Measurements from ENCODE around the gene AXIN2. TPM values are rescaled to one million over a fixed set of nuclear protein-coding genes. Genes with fewer than 3 reads are reported as not detected.

Gene AXIN2
- total and polyA plus RNA-seq, 2 donors from 2014 or later, result 1.2 to 14.0 TPM

- peak overlapping the region in 1 of 3 donors; percentile 31 for H3K9ac ChIP-seq (ENCODE audit: low read length in 3 of 3)
- DNase-seq, result no peak
- H3K27me3 ChIP-seq (ENCODE audit: control insufficient read depth, insufficient read depth, low read length), result no peaks in the 10 kb centered on the region
- H3K4me1 ChIP-seq (ENCODE audit: control insufficient read depth in 2 of 3, insufficient read depth in 2 of 3, low read depth in 1 of 3, low read length in 3 of 3), result peaks cover 7 to 23% (median 22%) of the 10 kb centered on the region in 3 donors
- H3K27ac ChIP-seq (ENCODE audit: low read depth in 2 of 2, low read length in 2 of 2), result no peak overlapping the region
- intact Hi-C loops (cut with DNase I), result no loop called here
- TF ChIP-seq CTCF (IDR thresholded peaks at IDR 0.05; ENCODE audit: borderline replicate concordance, extremely low read depth, insufficient read depth), result no peak
- peaks cover 0 to 3% (median 0%) of the 10 kb centered on the region in 3 donors for H3K36me3 ChIP-seq (ENCODE audit: control insufficient read depth in 2 of 3, insufficient read depth in 3 of 3, low read length in 3 of 3)
- no peak for FAIRE-seq
- H3K4me3 ChIP-seq (ENCODE audit: low read length in 3 of 3), result peak overlapping the region in 1 of 3 donors; percentile 66
- H3K9me3 ChIP-seq (ENCODE audit: control insufficient read depth in 2 of 3, insufficient read depth in 1 of 3, low read length in 3 of 3), result no peaks in the 10 kb centered on the region
Observed at GRCh38 chr17:65558311-65558682, 3.2 kb downstream of the AXIN2 start.

DNA sequence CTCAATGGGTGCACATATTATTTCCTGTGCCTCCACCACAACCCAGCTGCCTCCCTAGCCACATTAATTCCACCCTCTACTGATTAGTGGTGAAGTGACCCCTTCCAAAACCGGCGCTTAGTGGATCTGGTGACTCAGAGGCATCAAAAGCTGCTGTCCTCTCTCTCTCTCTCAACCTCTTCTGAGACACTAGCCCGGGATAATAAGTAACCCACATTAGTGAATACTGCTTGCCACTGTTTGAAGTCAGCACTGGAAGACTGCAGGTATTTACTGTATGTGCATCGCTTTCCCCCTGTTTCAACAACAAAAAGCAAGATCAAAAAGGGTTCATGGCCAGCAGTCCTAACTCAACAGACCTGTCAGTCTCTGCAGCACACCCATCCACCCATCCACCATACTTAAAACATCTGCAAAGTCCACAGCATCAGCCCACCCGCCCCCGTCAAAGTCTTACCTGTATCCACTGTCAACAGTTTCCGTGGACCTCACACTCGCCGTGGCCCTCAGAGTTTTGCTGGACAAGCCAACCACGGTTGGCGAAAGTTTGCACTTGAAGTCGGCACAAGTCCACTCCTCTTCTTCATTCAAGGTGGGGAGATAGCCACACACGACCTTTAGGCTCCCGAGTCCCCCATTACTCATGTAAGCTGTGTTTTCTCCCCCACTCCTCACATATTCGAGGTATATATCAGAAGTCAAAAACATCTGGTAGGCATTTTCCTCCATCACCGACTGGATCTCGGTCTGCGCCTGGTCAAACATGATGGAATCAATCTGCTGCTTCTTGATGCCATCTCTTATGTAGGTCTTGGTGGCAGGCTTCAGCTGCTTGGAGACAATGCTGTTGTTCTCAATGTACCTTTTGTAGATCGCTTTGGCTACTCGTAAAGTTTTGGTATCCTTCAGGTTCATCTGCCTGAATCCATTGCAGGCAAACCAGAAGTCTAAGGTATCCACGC is 3.8 kb downstream of the AXIN2 start:
- FAIRE-seq (no peak), DNase-seq (peak in 2 of 5 donors; percentile 53 to 70)
- H3K9ac ChIP-seq (ENCODE audit: low read length in 3 of 3), result peak overlapping the region in 1 of 3 donors; percentile 11
- no peaks in the 10 kb centered on the region for H3K9me3 ChIP-seq (ENCODE audit: control insufficient read depth in 2 of 3, insufficient read depth in 1 of 3, low read length in 3 of 3)
- peak overlapping the region in 1 of 3 donors; percentile 66 for H3K4me3 ChIP-seq (ENCODE audit: low read length in 3 of 3)
- no peak for TF ChIP-seq CTCF (IDR thresholded peaks at IDR 0.05; ENCODE audit: borderline replicate concordance, extremely low read depth, insufficient read depth)
- intact Hi-C loops (cut with DNase I), result no loop called here
- H3K27me3 ChIP-seq (ENCODE audit: control insufficient read depth, insufficient read depth, low read length), result no peaks in the 10 kb centered on the region
- no peak overlapping the region for H3K27ac ChIP-seq (ENCODE audit: low read depth in 2 of 2, low read length in 2 of 2)
- H3K4me1 ChIP-seq (ENCODE audit: control insufficient read depth in 2 of 3, insufficient read depth in 2 of 3, low read depth in 1 of 3, low read length in 3 of 3), result peaks cover 7 to 23% (median 22%) of the 10 kb centered on the region in 3 donors
- peaks cover 0 to 3% (median 0%) of the 10 kb centered on the region in 3 donors for H3K36me3 ChIP-seq (ENCODE audit: control insufficient read depth in 2 of 3, insufficient read depth in 3 of 3, low read length in 3 of 3)

DNA sequence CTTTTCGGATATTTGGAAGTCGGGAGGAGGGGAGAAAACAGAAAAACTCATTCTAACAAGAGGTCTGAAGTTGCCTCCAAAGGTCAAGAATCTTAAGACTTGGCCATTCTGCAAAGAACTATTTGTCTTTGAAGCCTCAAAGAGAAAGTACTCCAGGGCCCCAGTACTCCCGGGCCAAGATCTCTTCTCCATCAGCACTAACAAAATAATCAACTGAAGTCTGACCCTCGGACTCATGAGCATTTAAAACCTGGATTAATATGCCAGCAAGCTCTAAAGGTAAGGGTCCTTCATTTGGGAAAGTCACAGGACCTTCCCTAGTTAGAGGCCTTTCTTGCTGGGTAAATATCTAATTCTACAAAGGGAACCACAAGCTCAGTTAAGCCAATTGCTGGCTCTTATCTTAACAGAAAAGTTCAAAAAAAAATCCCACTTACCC is 4.5 kb downstream of the AXIN2 start:
- Histone ChIP-seq H3K4me3 (ENCODE audit: low read length in 3 of 3) (peak overlapping the region in 2 of 3 donors; percentile 19 to 66), H3K9ac (ENCODE audit: low read length in 3 of 3) (no peak overlapping the region), H3K4me1 (ENCODE audit: control insufficient read depth in 2 of 3, insufficient read depth in 2 of 3, low read depth in 1 of 3, low read length in 3 of 3) (peaks cover 3 to 21% (median 20%) of the 10 kb centered on the region in 3 donors), H3K9me3 (ENCODE audit: control insufficient read depth in 2 of 3, insufficient read depth in 1 of 3, low read length in 3 of 3) (no peaks in the 10 kb centered on the region), H3K36me3 (ENCODE audit: control insufficient read depth in 2 of 3, insufficient read depth in 3 of 3, low read length in 3 of 3) (peaks cover 0 to 3% (median 0%) of the 10 kb centered on the region in 3 donors), H3K27ac (ENCODE audit: low read depth in 2 of 2, low read length in 2 of 2) (no peak overlapping the region), H3K27me3 (ENCODE audit: control insufficient read depth, insufficient read depth, low read length) (no peaks in the 10 kb centered on the region)
- FAIRE-seq, result no peak
- no peak for DNase-seq
- TF ChIP-seq CTCF (IDR thresholded peaks at IDR 0.05; ENCODE audit: borderline replicate concordance, extremely low read depth, insufficient read depth), result no peak
- intact Hi-C loops (cut with DNase I), result no loop called here
